Esophagus squamous epithelium (tissue), 5 donors: ENCODE data around the gene CAPN12. TPM values are rescaled to one million over a fixed set of nuclear protein-coding genes. Genes with fewer than 3 reads are reported as not detected.

Experiments used
- DNase-seq: peaks from one replicate; lab custom pipeline; 2025; lab: John Stamatoyannopoulos, UW
- H3K27ac ChIP-seq, 4 donors: fragments of 200-600 bp; sonication (generic); one replicate each; pipeline ENCODE4 v1.5.1; 2016 to 2019; ENCODE audit warnings: mild to moderate bottlenecking in 1 of 4
- H3K27me3 ChIP-seq, 4 donors: fragments of 200-600 bp; sonication (generic); 1 replicate in 3 of 4; 2 replicates in 1 of 4; pipeline versions ENCODE4 v1.5.1 to v1.6.0; 2017 to 2021; ENCODE audit warnings: antibody characterized with exemption in 1 of 4
- H3K36me3 ChIP-seq, 3 donors: fragments of 200-600 bp; sonication (generic); one replicate each; pipeline ENCODE4 v1.5.1; 2016 to 2019
- H3K4me1 ChIP-seq, 3 donors: fragments of 200-600 bp; sonication (generic); one replicate each; pipeline ENCODE4 v1.5.1; 2017 to 2019
- H3K4me3 ChIP-seq, 4 donors: fragments of 200-600 bp; sonication (generic); 1 replicate in 3 of 4; 2 replicates in 1 of 4; pipeline ENCODE4 v1.5.1; 2016 to 2019; ENCODE audit warnings: mild to moderate bottlenecking in 2 of 4, moderate library complexity in 1 of 4
- H3K9me3 ChIP-seq, 3 donors: fragments of 200-600 bp; sonication (generic); one replicate each; pipeline ENCODE4 v1.5.1; 2016 to 2019
- POLR2A ChIP-seq, 4 donors: fragments of 450-650 bp; IDR thresholded peaks; one replicate each; pipeline ENCODE4 v1.6.1; 2017; ENCODE audit warnings: antibody characterized with exemption in 4 of 4, mild to moderate bottlenecking in 4 of 4, moderate library complexity in 3 of 4
- WGBS, 2 donors: methylation state at CpG; one replicate each; pipeline ENCODE4 v1.1.5; 2018; 5-methylcytosine and 5-hydroxymethylcytosine counted together
- intact Hi-C: fragments of 100-400 bp; cut with DNase I; formaldehyde crosslinking; loops from one replicate; pipeline ENCODE4 v1.15.0; 2022
- total RNA-seq, 4 donors: library from RNA; depleted of rRNA; stranded (reverse); fragments of >200 nt; gene quantifications; one replicate each; pipeline ENCODE4 v1.1.0, GENCODE V29; 2016
- TF ChIP-seq, protein P1 (sequence below), 6 experiments: fragments of 450-650 bp in 4 of 6; fragments of 200-600 bp in 2 of 6; sonication (generic) in 2 of 6; IDR thresholded peaks; one replicate each; pipeline ENCODE4 v1.5.1; 2016 to 2019; ENCODE audit warnings: antibody characterized with exemption in 6 of 6, mild to moderate bottlenecking in 4 of 6, moderate library complexity in 4 of 6
- donor health status: DM: yes; HTN: yes; CAD: no.

CAPN12 gene
- total RNA-seq, 4 donors from 2014 or later, result 1.5 to 4.2 (median 1.8) TPM

DNA sequence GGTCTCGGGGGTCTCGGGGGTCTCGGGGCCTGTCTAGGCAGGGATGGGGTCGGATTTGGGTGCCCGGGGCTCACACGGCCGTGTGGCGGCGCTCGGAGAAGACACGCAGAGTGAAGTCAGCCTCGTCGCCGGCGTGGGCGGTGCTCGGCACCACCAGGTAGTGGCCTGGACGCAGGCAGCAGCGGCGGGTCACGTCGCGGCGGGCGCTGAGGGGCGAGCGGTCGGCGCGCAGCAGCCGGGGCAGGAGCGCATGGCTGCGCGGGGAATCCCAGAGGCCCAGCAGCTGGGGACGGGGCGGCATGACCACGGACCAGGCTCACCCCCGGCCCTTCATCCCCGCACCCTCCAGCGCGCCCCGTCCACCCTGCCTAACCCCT lies 8.2 kb downstream of the CAPN12 start:
- Histone ChIP-seq H3K27me3 (no peaks in the 10 kb centered on the region), H3K4me1 (peaks cover 31 to 72% (median 33%) of the 10 kb centered on the region in 3 donors), H3K9me3 (no peaks in the 10 kb centered on the region), H3K27ac (peak overlapping the region; percentile 45 to 89 (median 78)), H3K4me3 (peak overlapping the region; percentile 31 to 71 (median 42)), H3K36me3 (peaks cover 2 to 13% (median 8%) of the 10 kb centered on the region in 3 donors)
- intact Hi-C loops, result loop anchor here (10.0 kb wide), 1 partner anchor 99 kb away; the partner anchor contains the start of gene ECH1
- TF ChIP-seq POLR2A (IDR thresholded peaks at IDR 0.05), result peak in 1 of 4 donors; percentile 37
- TF ChIP-seq, protein P1, sequence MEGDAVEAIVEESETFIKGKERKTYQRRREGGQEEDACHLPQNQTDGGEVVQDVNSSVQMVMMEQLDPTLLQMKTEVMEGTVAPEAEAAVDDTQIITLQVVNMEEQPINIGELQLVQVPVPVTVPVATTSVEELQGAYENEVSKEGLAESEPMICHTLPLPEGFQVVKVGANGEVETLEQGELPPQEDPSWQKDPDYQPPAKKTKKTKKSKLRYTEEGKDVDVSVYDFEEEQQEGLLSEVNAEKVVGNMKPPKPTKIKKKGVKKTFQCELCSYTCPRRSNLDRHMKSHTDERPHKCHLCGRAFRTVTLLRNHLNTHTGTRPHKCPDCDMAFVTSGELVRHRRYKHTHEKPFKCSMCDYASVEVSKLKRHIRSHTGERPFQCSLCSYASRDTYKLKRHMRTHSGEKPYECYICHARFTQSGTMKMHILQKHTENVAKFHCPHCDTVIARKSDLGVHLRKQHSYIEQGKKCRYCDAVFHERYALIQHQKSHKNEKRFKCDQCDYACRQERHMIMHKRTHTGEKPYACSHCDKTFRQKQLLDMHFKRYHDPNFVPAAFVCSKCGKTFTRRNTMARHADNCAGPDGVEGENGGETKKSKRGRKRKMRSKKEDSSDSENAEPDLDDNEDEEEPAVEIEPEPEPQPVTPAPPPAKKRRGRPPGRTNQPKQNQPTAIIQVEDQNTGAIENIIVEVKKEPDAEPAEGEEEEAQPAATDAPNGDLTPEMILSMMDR (IDR thresholded peaks at IDR 0.05), result no peak
- no CpG with 5 or more reads among the region's 42 CpGs for WGBS, 2 donors
- no peak for DNase-seq

DNA sequence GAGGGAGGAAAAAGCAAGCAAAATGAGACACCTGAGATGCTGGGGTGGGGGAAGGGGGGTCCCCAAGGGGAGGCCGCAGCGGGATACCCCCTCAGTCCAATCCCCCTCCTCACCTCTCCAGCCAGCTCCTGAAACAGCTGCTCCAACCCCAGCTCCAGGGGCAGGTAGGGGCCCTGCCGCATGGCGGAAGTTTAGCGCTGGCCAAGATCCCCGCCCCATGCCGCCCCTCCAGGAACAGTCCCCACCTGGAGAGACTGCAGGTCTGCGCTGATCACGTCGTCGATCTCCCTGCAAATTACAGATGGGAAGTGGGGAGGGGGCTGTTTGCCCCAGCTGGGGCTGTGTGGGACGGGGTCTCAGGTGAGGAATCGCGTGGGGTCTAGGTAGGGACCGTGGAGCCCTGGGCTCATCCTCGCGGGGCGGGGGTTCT lies 9.0 kb downstream of the CAPN12 start:
- TF ChIP-seq POLR2A (IDR thresholded peaks at IDR 0.05), result no peak
- TF ChIP-seq, protein P1 (IDR thresholded peaks at IDR 0.05), result no peak
- intact Hi-C loops, result loop anchor here (10.0 kb wide), 1 partner anchor 100 kb away; the partner anchor contains the start of gene ECH1
- no peak for DNase-seq
- Histone ChIP-seq H3K9me3 (no peaks in the 10 kb centered on the region), H3K27ac (peak overlapping the region; percentile 77 to 92 (median 85)), H3K4me1 (peaks cover 31 to 76% (median 33%) of the 10 kb centered on the region in 3 donors), H3K27me3 (no peaks in the 10 kb centered on the region), H3K36me3 (peaks cover 9 to 20% (median 13%) of the 10 kb centered on the region in 3 donors), H3K4me3 (peak overlapping the region in 3 of 4 donors; percentile 7 to 54 (median 25))
- 50 to 58% methylated on average over 2 to 4 of the region's 18 CpGs for WGBS, 2 donors

DNA sequence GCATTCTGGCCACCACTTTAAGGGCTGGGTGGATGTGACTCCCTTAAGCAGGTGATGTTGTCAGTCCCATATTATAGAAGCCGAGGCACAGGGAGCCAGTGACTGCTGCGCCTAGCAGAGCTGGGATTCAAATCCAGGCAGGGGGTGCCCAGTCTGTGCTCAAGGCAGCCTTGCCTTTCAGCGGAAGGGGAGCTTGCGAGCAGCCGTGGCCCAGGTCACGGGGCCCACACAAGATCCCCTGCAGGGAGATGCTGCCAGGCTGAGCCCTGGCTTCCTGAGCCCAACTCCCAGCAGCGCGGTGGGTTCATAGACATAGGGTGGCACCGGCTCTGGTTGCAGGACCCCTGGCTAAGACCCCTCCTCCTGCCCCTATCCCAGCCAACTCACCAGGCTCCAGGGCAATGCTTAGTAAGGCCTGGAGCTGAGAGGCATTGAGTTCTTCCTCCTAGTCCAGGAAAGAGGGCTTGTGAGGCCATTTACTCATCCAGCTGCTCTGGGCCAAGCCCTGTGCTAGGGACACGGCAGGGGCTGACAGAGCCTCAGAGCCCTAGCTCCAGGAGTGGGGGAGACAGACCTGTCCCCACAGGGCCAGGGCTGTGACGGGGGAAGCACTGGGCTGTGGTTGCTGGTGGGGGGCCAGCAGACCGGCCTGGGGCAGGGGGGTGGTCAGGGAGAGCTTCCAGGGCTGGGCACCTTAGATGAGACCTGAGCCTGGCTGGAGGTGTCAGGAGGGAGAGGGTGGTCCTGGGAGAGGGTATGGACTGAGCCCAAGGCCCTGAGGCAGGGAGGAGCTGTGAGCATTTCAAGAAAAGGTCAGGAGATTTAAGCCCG lies 9.6 kb downstream of the CAPN12 start:
- peaks cover 30 to 71% (median 33%) of the 10 kb centered on the region in 3 donors for H3K4me1 ChIP-seq
- TF ChIP-seq, protein P1 (IDR thresholded peaks at IDR 0.05), result no peak
- TF ChIP-seq POLR2A (IDR thresholded peaks at IDR 0.05), result no peak
- peak overlapping the region; percentile 77 to 92 (median 85) for H3K27ac ChIP-seq
- intact Hi-C loops, result loop anchor here (10.0 kb wide), 1 partner anchor 100 kb away; the partner anchor contains the start of gene ECH1
- peak overlapping the region in 3 of 4 donors; percentile 7 to 54 (median 25) for H3K4me3 ChIP-seq
- peaks cover 9 to 27% (median 13%) of the 10 kb centered on the region in 3 donors for H3K36me3 ChIP-seq
- no peaks in the 10 kb centered on the region for H3K27me3 ChIP-seq
- 0 to 50% methylated on average over 1 to 6 of the region's 13 CpGs for WGBS, 2 donors
- no peaks in the 10 kb centered on the region for H3K9me3 ChIP-seq
- no peak for DNase-seq

DNA sequence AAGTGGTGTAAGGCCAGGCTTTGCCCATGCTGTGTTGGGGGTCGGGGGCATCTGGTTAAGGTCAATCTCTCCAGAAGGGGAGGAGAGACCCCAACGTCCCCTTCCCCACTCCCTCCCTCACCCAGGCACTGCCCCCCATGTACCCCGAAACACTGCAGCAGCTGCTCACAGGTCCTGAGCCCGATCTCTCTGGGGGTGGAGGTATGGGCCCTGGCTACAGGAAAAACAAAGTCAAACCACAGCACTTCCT lies 10.2 kb downstream of the CAPN12 start:
- Histone ChIP-seq H3K4me3 (peak overlapping the region in 1 of 4 donors; percentile 54), H3K36me3 (peaks cover 11 to 32% (median 13%) of the 10 kb centered on the region in 3 donors), H3K9me3 (no peaks in the 10 kb centered on the region), H3K27me3 (no peaks in the 10 kb centered on the region), H3K27ac (peak overlapping the region; percentile 77 to 92 (median 85)), H3K4me1 (peaks cover 27 to 75% (median 36%) of the 10 kb centered on the region in 3 donors)
- intact Hi-C loops, result loop anchor here (10.0 kb wide), 1 partner anchor 101 kb away; the partner anchor contains the start of gene ECH1
- no CpG with 5 or more reads among the region's 4 CpGs for WGBS, 2 donors
- DNase-seq, result no peak
- TF ChIP-seq, protein P1 (IDR thresholded peaks at IDR 0.05), result no peak
